GM18861 (cell line): Measurements from ENCODE around the gene TBL1X.

ENCODE experiments used
- ATAC-seq: cut with Tn5 transposase; IDR thresholded peaks from one replicate; pipeline ENCODE4 v1.9.1; 2021; ENCODE audit not compliant: unreplicated experiment

Gene TBL1X

DNA sequence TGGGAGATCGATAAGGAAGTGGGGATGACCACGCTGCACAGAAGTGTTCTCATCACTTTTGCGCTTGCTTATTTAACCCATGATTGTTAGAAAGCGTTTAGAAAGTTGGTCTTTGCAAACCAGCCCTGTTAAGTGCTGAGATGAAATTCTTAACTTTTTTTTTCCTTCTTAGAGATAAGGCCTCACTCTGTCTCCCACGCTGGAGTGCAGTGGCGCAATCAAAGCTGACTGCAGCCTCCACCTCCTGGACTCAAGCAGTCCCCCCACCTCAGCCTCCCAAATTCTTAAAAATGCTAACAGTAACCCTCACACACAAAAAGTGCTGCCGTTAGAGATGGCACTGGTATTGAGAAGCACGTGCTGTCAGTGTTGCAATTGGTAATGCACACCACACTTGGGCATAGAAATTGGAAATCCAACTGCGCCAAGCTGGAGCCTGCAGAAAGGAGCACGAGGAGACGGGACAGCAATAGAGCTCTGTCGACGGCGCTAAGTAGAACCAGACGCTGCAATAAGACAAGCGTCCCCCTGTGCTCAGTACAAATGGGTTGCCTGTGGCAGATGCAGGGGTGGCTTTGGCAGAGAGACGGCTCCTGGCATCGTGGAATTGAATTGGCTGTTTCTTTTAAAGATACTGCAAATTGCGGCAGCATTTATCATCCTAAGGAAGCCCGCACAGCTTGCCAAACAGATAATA, 113.4 kb downstream of the TBL1X start:
- ATAC-seq = no peak

DNA sequence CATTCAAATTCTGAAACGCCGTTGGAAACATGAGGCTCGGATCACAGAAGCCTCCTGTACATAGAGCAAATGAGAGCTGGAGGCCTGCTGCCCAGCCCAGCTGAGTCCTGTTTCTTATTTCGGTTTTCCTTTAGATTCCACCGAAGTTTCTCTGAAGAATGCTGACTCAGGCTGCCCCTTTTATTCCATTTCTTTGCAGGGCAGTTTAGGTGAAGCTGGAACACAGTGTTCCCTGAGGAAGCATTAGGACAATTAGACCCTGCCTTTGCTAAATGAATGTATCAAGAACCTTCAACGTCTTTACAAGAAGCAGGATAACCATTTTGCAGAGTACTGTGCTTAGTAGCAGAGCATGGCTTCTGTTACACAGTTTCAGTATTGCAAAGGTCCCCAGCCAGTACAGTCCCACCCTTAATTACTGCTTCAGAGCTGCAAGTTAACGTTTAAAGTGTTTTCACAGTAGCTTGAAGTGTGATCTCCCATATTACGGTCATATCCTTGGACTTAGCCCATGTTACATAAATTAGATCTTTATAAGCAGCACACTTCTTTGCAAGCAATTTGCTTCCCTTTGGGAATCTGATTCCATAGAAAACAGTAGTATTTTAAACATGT, 117.0 kb downstream of the TBL1X start:
- ATAC-seq = no peak

DNA sequence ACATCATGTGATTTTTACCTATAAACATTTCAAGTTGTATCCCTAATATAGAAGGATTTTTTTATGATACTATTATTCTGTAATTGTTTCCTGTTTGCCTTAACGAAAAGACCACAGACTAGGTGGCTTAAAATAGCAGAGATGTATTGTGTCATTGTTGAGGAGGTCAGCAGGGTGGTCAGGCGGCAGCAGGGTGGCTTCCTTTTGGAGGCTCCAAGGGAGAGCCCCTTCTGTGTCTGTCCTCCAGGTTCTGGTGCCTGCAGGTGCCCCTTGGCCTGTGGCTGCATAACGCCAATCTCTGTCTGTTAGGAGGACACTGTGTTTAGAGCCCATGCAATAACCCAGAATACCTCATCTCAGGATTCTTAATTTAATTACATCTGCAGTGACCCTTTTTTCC, 118.1 kb downstream of the TBL1X start:
- ATAC-seq = no peak

DNA sequence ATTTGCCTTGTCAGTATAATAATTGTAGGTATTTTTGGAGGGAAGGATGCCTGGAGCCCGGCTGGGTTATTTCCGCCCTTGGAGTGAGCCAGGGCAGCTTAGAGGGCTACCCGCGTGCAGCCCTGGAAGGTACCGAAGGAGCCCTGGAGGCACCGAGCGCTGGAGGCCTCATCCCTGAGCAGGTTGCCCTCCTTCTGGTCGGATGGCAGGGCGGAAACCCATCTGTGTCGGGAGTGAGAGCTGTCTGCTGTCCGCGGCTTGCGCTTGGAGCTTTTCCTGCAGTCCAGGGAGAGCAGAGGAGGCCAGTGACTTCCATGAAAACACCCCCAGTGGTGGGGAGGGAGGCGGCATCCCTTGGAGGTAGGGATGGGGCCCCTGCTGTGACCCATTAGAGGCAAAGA, 122.1 kb downstream of the TBL1X start:
- ATAC-seq = no peak

DNA sequence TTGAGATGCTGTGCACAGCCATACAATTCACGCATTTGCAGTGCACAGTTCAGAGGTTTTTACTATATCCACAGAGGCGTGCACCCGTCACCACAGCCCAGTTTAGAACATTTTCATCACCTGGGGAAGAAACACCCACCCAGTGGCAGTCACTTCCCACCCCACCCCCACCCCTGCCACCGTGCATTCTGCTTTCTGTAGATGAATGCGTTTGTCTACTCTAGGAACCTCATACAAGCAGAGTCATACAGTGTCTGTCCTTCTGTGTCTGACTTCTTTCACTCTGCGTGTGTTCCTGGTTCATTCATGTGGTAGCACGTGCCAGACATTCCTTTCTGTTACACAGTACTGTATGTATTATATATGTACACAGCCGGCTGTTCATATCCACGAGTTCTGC, 122.8 kb downstream of the TBL1X start:
- ATAC-seq = no peak

DNA sequence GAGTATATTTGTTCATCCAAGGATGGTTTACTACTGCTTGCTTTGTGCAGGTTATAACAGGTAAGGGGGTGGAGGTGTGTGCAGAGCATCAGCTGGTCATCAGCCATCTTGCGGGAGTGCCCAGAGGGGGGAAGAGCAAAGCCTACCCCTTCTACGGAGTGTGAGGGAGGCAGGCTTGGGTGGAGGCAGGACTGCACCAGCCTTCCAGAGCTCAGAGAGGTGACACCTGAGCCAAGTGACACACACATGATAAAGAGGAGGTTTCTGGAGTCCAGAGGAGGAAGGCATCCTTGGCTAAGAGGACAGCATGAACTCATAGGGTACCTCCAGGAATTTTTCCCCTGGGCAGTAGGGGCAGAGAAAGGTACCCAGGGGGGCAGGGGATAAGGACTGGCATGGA, 126.6 kb downstream of the TBL1X start:
- no peak for ATAC-seq

DNA sequence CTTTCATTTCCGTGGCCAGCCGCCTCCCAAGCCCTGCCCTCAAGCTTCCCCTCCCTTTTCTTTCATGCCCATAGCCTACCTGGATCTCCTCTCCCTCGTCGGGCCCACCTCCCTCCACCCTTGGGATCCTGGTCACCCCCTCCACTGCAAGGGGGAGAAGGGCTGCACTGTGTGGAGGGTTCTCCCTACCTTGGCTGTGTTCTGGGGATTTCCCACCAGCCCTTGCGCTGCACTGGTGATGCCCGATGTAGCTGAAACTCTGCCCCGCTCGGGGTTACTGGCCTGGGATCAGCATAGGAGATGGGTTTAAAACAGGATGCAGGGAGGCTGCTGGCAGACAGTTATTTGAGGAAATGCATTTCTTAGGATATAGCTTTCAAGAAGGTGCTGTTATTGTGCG, 128.9 kb downstream of the TBL1X start:
- no peak for ATAC-seq

DNA sequence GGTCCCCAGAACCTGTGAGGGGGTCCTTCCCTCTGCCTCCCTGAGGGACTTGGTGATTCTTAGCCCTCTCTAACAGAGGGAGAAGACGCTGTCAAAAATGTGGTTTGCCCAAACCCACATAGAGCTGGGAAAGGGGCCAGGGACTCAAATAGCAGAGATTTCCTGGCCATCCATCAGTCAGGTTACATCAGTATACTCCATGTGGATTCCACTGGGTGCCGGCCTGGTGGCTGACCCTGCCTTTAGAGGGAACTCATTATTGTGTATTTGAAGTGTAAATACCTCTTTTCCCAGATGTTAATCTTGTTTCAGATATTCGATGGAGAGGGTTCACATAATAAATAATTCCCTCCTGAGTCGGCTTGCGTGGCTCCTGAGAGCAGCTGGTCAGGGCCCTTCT, 130.3 kb downstream of the TBL1X start:
- ATAC-seq = no peak

DNA sequence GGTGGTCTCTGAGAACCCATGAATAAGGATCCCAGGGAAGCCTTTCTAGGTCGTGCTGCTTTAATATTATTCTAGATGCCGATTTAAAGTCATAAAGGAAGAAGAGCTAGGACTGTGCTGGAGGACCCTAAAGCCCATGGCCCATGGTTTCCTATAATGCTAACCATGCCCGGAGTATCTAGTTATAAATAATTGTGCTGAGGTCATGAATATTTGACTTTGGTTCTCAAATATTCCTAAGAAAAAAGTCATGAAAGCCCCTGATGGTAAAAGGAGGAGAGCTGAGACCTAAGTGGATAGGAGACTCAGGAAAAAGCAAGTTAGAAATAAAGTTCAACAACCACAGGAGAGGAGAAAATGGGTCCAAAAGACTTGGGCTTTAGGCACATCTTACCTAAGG, 132.0 kb downstream of the TBL1X start:
- no peak for ATAC-seq

DNA sequence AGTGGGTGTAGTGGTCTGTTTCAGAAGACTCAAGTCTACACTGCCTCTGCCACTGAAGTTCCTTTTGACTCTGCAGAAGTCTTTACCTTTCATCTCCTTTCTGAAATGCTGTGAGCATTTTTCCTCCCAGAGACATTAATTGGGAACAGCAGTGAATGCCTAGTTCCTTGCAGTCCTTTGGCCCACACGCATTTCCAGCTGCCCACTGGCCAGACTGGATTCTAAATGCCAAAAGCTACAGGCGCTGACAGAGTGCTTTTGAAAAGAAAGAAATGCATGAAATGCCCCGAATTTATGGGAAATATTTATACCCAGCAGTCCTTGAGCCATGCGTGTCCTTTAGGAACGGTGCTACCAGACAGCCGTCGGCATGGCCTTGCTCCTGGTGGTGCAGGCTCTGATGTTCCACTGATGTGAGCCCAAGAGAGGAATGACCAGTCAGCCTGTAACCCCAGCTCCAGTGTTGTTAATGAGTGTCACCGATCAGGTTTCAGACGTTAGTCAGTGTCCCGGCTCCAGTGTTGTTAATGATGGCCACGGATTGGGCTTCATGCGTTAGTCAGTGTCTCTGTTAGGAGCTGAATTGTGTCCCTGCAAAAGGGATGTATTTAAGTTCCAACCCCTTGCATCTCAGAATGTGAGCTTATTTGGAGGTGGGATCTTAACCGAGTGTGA, 132.6 kb downstream of the TBL1X start:
- ATAC-seq = no peak

DNA sequence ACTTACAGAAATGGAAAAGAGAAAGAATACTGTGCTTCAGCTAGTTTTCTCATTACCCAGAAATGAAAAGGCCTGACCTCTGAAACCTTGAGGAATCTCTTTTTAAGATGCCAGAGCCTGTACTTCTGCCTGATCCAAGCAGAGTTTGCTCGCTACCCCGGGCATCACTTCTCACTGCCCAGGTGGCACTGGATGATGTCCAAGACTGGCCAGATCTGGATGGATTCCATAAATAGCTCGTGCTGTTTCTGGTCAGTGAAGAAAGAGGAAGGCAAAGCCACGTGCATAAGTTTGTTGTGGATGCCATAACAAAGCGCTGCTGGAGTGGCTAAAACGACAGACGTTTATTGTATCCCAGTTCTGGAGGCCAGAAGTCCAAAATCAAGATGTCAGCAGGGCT, 133.5 kb downstream of the TBL1X start:
- ATAC-seq = no peak

DNA sequence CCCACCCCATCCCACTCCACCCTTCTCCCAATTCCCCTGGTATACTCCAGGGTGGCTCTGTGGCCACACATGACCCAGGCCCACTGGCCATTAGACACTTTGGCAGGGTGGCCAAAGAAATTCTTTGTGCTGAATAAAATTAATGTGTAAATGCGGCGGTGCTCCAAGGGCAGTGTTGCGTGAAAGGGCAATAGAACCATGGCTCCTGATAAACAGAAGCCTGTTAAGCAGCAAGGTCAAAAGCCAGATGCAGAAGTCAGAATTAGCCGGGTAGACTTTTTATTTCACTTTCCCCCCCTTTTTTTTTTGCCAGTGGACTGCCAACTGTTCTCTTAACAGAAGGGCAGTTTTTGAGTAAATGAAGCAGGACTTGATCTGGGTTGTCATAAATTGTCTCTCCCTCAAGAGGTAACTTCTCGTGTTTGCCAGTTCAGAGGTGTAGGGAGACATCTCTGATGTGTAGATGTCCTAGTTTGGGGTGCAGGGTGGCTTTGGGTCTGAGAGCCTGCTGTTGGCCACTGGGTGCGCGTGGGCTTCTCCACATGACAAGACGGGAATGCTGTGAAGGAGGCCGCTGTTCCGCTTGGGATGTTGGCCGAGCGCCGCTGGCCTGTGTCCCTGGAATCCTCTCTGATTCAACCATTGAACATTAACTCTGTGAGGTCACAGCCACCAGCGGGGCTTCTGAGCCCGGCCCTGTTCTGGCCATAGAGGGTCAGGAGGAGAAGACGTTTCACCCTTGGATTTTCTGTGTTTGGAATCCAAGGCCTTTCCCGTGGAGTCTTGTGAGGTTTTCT, 139.5 kb downstream of the TBL1X start:
- no peak for ATAC-seq

DNA sequence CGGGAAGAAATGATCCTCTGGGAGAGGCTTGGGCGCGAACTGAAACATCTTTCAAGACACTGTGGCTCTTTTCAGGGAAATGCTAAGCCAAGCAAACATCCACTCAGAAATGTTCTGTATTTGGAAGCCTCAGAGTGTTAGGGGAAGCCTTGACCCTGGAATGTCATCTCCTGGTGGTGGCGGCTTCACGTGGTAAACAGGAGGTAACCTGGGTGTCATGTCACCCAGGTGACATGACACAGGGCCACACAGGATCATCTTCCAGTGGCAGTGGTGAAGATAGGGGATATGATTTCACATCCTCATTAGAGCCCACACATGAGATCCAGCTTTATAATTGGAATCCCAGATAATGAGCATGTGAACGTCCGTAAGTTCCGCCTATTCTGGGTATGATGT, 140.0 kb downstream of the TBL1X start:
- no peak for ATAC-seq

DNA sequence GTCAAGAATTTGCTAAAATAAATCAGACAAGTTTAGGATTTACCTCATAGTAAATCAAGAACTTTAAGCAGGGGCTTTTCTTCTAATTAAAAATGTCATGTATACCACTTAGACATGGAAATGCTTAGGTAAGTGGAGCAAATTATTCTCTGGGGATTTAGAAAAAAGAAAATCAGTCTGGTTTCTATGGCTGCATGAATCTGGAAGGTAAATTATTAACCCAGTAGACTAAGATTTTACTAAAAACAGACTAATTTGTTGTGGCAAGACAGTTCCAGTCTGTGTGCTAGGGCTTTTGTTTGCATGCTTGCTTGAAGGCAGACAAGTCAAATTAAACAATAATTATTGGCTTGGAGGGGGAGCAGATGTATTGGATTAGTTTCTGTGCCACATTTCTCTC, 140.6 kb downstream of the TBL1X start:
- peak; percentile 57 for ATAC-seq

DNA sequence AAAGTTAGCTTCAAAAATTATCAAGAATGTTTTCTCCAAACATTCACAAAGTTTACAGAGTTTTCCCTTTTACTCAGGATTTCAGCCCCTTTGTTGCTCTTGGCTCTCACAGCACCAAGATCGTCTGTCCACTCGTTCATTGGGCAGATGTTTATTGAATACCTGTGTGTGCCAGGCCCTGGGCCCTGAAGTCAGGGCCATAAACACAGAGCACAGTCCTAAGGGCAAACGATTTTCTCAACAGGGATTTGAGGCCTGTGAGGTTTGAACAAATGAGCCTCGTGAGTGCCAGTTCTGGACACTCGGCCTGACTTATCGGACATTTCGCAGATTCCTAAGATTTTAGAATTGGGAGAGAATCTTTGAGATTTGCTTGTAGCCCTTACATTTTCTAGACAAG, 142.1 kb downstream of the TBL1X start:
- no peak for ATAC-seq

DNA sequence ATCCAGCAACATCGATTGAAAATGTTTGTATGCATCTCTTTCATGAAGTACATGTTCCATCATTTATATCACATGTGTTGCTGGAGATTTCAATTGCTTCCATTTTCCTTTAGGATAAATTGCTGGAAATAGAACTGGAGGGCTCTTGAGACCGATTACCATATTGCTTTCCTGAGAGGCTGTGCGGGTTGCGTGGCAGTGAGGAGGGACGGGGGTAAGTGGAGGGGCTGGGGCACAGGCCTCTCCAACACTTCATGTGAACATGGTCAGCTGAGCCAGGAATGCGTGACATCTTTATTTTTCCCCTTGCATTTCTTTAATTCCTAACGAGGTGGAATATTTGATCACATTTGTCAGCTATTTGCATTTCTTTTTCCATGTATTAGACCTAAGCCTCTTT, 144.6 kb downstream of the TBL1X start:
- no peak for ATAC-seq

DNA sequence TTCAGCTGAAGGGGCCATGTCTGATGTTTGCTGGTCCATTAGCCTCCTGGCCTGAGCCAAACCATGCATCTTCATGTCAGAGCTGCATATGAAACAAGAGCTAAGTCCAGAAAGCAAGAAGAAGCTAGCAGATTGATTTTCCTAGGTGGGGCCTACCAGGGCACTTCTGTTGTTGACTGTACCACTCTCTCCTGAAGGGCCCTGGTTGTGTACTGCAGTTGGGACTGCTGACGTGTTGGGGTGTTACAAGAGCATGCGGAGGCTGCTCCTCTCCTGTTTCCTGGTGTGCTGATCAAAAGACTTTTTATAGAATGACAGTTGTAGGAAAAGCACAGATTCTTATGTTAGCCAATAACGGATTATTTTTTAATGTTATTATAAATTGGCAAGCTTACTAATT, 145.1 kb downstream of the TBL1X start:
- ATAC-seq = no peak

DNA sequence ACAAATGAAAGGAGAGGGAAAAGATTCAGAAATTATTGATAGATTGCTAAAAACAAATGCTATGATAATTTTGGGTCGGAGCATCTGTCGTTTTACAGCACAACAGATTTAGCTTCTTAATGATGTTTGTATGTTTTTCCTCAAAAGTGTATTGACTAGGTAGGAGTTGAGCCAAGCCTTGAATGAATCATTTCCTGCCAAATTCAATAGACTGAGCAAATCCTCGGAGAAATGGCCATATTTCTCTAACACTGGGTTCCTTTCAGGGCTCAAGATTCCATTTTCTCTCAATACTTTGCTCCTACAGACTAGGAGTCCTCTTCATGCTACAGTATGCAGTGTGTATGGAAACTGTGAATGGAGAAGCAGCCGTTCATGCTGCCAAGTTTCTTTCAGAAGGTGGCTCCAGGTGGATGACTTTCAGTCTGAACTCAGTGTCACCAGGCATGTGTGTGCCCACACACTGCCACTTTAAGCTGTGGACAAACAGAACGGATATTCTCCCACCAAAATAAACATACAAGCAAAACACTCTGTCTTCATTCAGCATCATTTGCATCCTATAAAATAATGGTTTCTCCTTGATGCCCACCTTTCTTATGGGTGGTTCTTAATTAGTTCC, 146.0 kb downstream of the TBL1X start:
- no peak for ATAC-seq

DNA sequence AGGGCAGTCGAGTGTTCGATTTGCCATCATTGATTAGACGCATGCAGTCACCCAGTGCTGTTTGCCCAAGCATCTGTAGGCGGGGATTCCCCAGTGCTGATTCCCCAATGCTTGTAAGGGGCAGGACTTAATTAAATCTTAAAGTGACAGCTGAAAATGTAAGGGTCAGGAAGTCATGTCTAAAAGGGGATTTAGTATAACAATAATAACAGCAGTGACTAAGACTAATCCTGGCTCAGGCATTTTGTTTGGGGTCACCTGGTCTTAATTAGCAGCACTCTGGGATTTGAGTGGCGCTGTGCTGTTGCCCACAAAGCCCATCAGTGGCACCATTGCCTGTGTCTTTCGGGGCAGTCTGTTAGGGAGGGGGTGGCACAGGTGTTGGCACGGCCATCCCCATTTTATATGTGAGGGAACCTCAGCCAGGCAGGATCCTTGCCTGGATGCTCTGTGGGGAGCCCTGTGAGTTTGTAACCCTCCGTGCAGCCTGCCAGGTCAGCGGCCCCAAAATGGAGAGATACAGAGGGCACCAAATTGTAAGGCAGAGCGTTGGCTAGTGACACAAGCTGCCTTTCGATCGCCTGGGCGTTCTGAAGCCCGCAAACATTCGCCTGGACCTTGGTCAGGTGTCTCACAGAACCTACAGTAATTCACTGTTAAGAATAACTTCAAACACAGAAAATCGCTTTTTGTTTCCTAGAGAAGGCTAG, 146.7 kb downstream of the TBL1X start:
- no peak for ATAC-seq

DNA sequence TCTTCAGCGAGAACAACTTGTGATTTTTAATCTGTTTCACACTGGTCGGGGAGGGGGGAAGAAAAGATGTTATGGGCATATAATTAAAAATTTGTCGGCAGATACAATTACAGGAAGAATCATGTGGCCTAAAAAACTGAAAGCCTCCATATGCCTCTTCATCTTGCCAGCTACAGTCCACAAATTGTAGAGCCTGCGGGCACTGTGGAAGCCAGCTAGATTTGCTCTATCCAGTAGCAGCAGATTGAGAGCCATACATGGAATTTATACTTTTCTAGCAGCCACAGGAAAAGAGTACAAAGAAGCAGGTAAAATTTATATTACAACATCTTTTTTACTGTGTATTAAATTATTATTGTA, 147.3 kb downstream of the TBL1X start:
- no peak for ATAC-seq

DNA sequence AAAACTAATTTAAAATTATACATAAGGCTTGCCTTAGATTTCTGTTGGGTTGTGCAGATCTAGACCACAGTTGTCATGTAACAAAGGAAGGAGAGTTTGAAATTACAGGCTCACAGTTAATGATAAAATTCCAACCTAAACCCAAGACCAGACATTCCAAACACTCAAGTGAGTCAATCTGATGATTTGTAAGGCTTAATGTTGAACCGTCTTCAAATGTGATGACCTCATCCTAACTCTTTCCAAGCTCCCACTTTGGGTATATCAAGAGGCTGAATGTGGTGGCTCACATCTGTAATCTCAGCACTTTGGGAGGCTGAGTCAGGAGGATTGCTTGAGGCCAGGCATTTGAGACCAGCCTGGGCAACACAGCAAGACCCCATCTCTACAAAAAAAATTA, 149.2 kb downstream of the TBL1X start:
- no peak for ATAC-seq
